ENCODE measurements around the gene SLC6A6. TPM values are rescaled to one million over a fixed set of nuclear protein-coding genes. Genes with fewer than 3 reads are reported as not detected.

Gene SLC6A6
- total and polyA plus RNA-seq, 4 donors: 0.92 to 7.2 (median 2.9) TPM

GRCh38 chr3:14487086-14487485, 84.7 kb downstream of the SLC6A6 start:
- Histone ChIP-seq H3K9ac (ENCODE audit: low read depth in 1 of 2, low read length in 2 of 2) (no peak overlapping the region), H3K4me1 (ENCODE audit: control insufficient read depth in 4 of 4, insufficient read depth in 4 of 4, low read length in 3 of 4) (peaks cover 0 to 1% (median 0%) of the 10 kb centered on the region in 4 donors), H3K9me3 (ENCODE audit: control insufficient read depth in 4 of 4, low read length in 3 of 4) (no peaks in the 10 kb centered on the region), H3K4me3 (ENCODE audit: low read depth in 1 of 3, low read length in 3 of 3) (no peak overlapping the region), H3K36me3 (ENCODE audit: control insufficient read depth in 4 of 4, insufficient read depth in 3 of 4, low read depth in 1 of 4, low read length in 3 of 4) (no peaks in the 10 kb centered on the region), H3K27ac (ENCODE audit: low read depth in 1 of 2, low read length in 2 of 2) (no peak overlapping the region), H3K27me3 (ENCODE audit: control insufficient read depth in 4 of 4, insufficient read depth in 4 of 4, low read length in 3 of 4) (no peaks in the 10 kb centered on the region)
- 90% methylated on average over 8 of the region's 8 CpGs for WGBS
- DNase-seq (ENCODE audit: low spot score): no peak
- TF ChIP-seq SP1 (IDR thresholded peaks at IDR 0.05) (no peak), JUND (IDR thresholded peaks at IDR 0.05) (no peak), TAF1 (conservative IDR thresholded peaks at IDR 0.05) (no peak), RXRA (IDR thresholded peaks at IDR 0.05) (no peak), EGR1 (IDR thresholded peaks at IDR 0.05; ENCODE audit: low read depth in 2 of 2) (no peak), RAD21 (IDR thresholded peaks at IDR 0.05) (no peak), FOXA1 (IDR thresholded peaks at IDR 0.05) (no peak)

- WGBS: 86% methylated on average over 7 of the region's 7 CpGs
- no peak overlapping the region for H3K4me3 ChIP-seq (ENCODE audit: low read depth in 1 of 3, low read length in 3 of 3)
- H3K9me3 ChIP-seq (ENCODE audit: control insufficient read depth in 4 of 4, low read length in 3 of 4): no peaks in the 10 kb centered on the region
- no peak overlapping the region for H3K9ac ChIP-seq (ENCODE audit: low read depth in 1 of 2, low read length in 2 of 2)
- no peak overlapping the region for H3K27ac ChIP-seq (ENCODE audit: low read depth in 1 of 2, low read length in 2 of 2)
- H3K36me3 ChIP-seq (ENCODE audit: control insufficient read depth in 4 of 4, insufficient read depth in 3 of 4, low read depth in 1 of 4, low read length in 3 of 4): no peaks in the 10 kb centered on the region
- H3K27me3 ChIP-seq (ENCODE audit: control insufficient read depth in 4 of 4, insufficient read depth in 4 of 4, low read length in 3 of 4): no peaks in the 10 kb centered on the region
- no peaks in the 10 kb centered on the region for H3K4me1 ChIP-seq (ENCODE audit: control insufficient read depth in 4 of 4, insufficient read depth in 4 of 4, low read length in 3 of 4)
- TF ChIP-seq TAF1 (conservative IDR thresholded peaks at IDR 0.05) (no peak), HNF4G (IDR thresholded peaks at IDR 0.05) (no peak), CTCF (IDR thresholded peaks at IDR 0.05; ENCODE audit: low read depth, low read length, missing input control) (no peak), HNF4A (conservative IDR thresholded peaks at IDR 0.05) (no peak), JUND (IDR thresholded peaks at IDR 0.05) (no peak), REST (IDR thresholded peaks at IDR 0.05) (no peak), EGR1 (IDR thresholded peaks at IDR 0.05; ENCODE audit: low read depth in 2 of 2) (no peak), RXRA (IDR thresholded peaks at IDR 0.05) (no peak), RAD21 (IDR thresholded peaks at IDR 0.05) (no peak), SP1 (IDR thresholded peaks at IDR 0.05) (no peak)
- no peak for DNase-seq (ENCODE audit: low spot score)
Observed at GRCh38 chr3:14487821-14488220, 85.4 kb downstream of the SLC6A6 start.

GRCh38 chr3:14488286-14489041, 86.1 kb downstream of the SLC6A6 start:
- 67% methylated on average over 7 of the region's 7 CpGs for WGBS
- H3K27ac ChIP-seq (ENCODE audit: low read depth in 1 of 2, low read length in 2 of 2): no peak overlapping the region
- DNase-seq (ENCODE audit: low spot score): no peak
- H3K9me3 ChIP-seq (ENCODE audit: control insufficient read depth in 4 of 4, low read length in 3 of 4): no peaks in the 10 kb centered on the region
- no peak overlapping the region for H3K9ac ChIP-seq (ENCODE audit: low read depth in 1 of 2, low read length in 2 of 2)
- no peaks in the 10 kb centered on the region for H3K36me3 ChIP-seq (ENCODE audit: control insufficient read depth in 4 of 4, insufficient read depth in 3 of 4, low read depth in 1 of 4, low read length in 3 of 4)
- H3K4me1 ChIP-seq (ENCODE audit: control insufficient read depth in 4 of 4, insufficient read depth in 4 of 4, low read length in 3 of 4): no peaks in the 10 kb centered on the region
- H3K27me3 ChIP-seq (ENCODE audit: control insufficient read depth in 4 of 4, insufficient read depth in 4 of 4, low read length in 3 of 4): no peaks in the 10 kb centered on the region
- no peak overlapping the region for H3K4me3 ChIP-seq (ENCODE audit: low read depth in 1 of 3, low read length in 3 of 3)
- TF ChIP-seq GABPA (IDR thresholded peaks at IDR 0.05 in 1 of 2, conservative IDR thresholded peaks at IDR 0.05 in 1 of 2) (no peak), TAF1 (conservative IDR thresholded peaks at IDR 0.05) (no peak), FOXA1 (IDR thresholded peaks at IDR 0.05) (no peak), HNF4A (conservative IDR thresholded peaks at IDR 0.05) (no peak), RAD21 (IDR thresholded peaks at IDR 0.05) (no peak), ATF3 (IDR thresholded peaks at IDR 0.05) (no peak), EGR1 (IDR thresholded peaks at IDR 0.05; ENCODE audit: low read depth in 2 of 2) (no peak), RXRA (IDR thresholded peaks at IDR 0.05) (no peak), YY1 (IDR thresholded peaks at IDR 0.05) (no peak), FOXA2 (IDR thresholded peaks at IDR 0.05) (no peak), HNF4G (IDR thresholded peaks at IDR 0.05) (no peak), JUND (IDR thresholded peaks at IDR 0.05) (no peak), SP1 (IDR thresholded peaks at IDR 0.05) (no peak), ZBTB33 (IDR thresholded peaks at IDR 0.05) (no peak)

All from liver (tissue), 9 donors.